HCT116 (cell line): Measurements from ENCODE around the gene LRRC75A.

Source experiments
- POLR2AphosphoS5 ChIP-seq: IDR thresholded peaks from 2 replicates; pipeline ENCODE4 v1.6.1; 2011; ENCODE audit warnings: mild to moderate bottlenecking, low read depth, low read length, moderate library complexity
- YY1 ChIP-seq: IDR thresholded peaks from 2 replicates; pipeline ENCODE4 v1.6.1; 2011; ENCODE audit warnings: low read length, low read depth, moderate library complexity, mild to moderate bottlenecking; ENCODE audit not compliant: insufficient replicate concordance; ENCODE audit errors: extremely low read depth
- TF ChIP-seq, protein P1 (sequence below), 3 experiments: fragments of 200-600 bp in 1 of 3; sonication (generic) in 1 of 3; IDR thresholded peaks in 2 of 3; conservative IDR thresholded peaks in 1 of 3; 2 replicates each; pipeline ENCODE4 v1.5.1; 2012 to 2017; ENCODE audit warnings: low read depth in 2 of 3, low read length in 2 of 3, antibody characterized with exemption in 1 of 3, borderline replicate concordance in 1 of 3, control low read depth in 1 of 3, mild to moderate bottlenecking in 1 of 3, mixed read lengths in 1 of 3, mixed run types in 1 of 3, moderate library complexity in 1 of 3; ENCODE audit not compliant: insufficient read depth in 1 of 3

DNA sequence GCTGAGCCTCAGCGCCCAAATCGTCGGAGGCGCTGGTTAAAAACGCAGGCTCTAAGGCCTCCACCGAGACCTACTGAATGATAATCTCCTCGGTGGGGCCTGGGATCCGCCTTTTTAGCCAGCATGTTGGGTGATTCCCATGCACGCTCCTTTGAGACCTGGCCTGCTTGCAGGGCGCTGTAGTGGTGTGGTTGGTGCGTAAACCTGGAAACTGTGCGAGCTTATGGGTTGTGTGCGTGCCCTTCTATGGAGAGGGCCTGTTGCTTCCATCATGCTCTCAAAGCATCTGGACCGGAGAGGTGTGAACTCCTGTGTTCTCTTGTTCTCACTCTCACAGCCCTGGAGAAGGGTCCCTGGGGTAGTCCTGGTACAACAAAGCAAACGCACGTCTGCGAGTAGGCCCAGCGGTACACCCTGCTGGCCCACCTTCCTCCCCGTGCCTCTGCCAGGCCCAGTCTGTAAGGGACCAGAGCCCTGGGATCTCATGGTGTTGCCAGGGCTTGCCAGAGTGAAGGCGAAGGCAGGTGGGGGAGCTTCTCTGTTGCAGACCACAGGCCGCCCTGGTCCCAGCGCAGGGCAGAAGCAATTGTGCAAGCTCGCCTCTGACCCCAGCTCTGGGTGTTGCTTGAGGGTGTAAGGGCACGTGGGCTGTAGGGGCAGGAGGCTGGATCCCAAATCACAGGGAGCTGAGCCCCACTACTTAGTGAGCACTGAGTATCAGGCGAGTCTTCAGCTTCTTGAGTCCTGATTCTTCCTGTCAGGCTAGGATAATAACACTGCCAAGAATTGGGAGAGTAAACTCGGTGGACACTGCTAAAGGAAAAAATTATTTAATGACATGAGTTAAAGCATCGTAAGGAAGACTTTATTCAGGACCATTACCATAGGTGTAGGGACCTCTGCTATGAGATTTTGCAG, 879 bp upstream of the LRRC75A start:
- no peak for TF ChIP-seq POLR2AphosphoS5
- TF ChIP-seq YY1, result no peak
- TF ChIP-seq, protein P1, sequence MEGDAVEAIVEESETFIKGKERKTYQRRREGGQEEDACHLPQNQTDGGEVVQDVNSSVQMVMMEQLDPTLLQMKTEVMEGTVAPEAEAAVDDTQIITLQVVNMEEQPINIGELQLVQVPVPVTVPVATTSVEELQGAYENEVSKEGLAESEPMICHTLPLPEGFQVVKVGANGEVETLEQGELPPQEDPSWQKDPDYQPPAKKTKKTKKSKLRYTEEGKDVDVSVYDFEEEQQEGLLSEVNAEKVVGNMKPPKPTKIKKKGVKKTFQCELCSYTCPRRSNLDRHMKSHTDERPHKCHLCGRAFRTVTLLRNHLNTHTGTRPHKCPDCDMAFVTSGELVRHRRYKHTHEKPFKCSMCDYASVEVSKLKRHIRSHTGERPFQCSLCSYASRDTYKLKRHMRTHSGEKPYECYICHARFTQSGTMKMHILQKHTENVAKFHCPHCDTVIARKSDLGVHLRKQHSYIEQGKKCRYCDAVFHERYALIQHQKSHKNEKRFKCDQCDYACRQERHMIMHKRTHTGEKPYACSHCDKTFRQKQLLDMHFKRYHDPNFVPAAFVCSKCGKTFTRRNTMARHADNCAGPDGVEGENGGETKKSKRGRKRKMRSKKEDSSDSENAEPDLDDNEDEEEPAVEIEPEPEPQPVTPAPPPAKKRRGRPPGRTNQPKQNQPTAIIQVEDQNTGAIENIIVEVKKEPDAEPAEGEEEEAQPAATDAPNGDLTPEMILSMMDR (IDR thresholded peaks at IDR 0.05 in 2 of 3, conservative IDR thresholded peaks at IDR 0.05 in 1 of 3; ENCODE audit: borderline replicate concordance in 1 of 3, insufficient read depth in 1 of 3, low read depth in 2 of 3, low read length in 2 of 3), result no peak
